RWPE2 (cell line): ENCODE data around the gene CACNA1B.

Source experiments
- ATAC-seq: fragments of 200-7000 bp; cut with Tn5 transposase; 3 replicates; pipeline ENCODE4 v1.9.1; 2021; ENCODE audit warnings: low read depth
- DNase-seq: peaks from one replicate; pipeline ENCODE4 v3.0.0-alpha.2; 2020; ENCODE audit warnings: low spot score
- H3K27ac ChIP-seq: fragments of 450-650 bp; 2 replicates; pipeline ENCODE4 v1.5.1; 2017; ENCODE audit warnings: mild to moderate bottlenecking; ENCODE audit not compliant: poor library complexity, severe bottlenecking
- H3K27me3 ChIP-seq: fragments of 250-450 bp; sonication (Bioruptor Pico); 2 replicates; pipeline ENCODE4 v1.5.1; 2021; ENCODE audit warnings: mild to moderate bottlenecking, moderate library complexity; ENCODE audit not compliant: insufficient read depth, poor library complexity, severe bottlenecking
- H3K36me3 ChIP-seq: fragments of 250-450 bp; sonication (Bioruptor Pico); 2 replicates; pipeline ENCODE4 v1.5.1; 2020; ENCODE audit warnings: low read depth, mild to moderate bottlenecking, moderate library complexity
- H3K4me1 ChIP-seq: fragments of 250-450 bp; sonication (Bioruptor Pico); 2 replicates; pipeline ENCODE4 v1.5.1; 2021; ENCODE audit warnings: mild to moderate bottlenecking, moderate library complexity; ENCODE audit not compliant: insufficient read depth, poor library complexity, severe bottlenecking
- H3K4me3 ChIP-seq: fragments of 250-450 bp; sonication (Bioruptor Pico); 2 replicates; pipeline ENCODE4 v1.5.1; 2021; ENCODE audit warnings: mild to moderate bottlenecking, moderate library complexity; ENCODE audit not compliant: severe bottlenecking
- H3K9me3 ChIP-seq: fragments of 250-450 bp; sonication (Bioruptor Pico); 2 replicates; pipeline ENCODE4 v1.5.1; 2021; ENCODE audit warnings: mild to moderate bottlenecking, moderate library complexity; ENCODE audit not compliant: severe bottlenecking
- TF ChIP-seq, protein P1 (sequence below): fragments of 450-650 bp; IDR thresholded peaks from one replicate; pipeline ENCODE4 v1.5.1; 2017; ENCODE audit warnings: mild to moderate bottlenecking, moderate library complexity; ENCODE audit not compliant: poor library complexity, severe bottlenecking

Gene CACNA1B

DNA sequence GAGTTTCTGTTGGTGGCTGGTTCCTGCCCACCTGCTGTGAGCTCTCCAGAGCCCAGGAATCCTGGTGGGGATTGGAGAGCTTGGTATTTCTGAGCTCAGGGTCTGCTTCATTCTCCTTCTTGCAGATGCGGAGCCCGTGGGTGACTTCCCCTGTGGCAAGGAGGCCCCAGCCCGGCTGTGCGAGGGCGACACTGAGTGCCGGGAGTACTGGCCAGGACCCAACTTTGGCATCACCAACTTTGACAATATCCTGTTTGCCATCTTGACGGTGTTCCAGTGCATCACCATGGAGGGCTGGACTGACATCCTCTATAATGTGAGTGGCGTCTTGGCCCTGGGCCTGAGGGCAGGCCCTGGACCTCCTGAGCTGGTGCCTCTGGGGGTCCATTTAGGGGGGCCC is 39.5 kb downstream of the CACNA1B start:
- ATAC-seq (no peak), DNase-seq (no peak)
- Histone ChIP-seq H3K27ac (no peak overlapping the region), H3K4me3 (no peak overlapping the region), H3K9me3 (no peaks in the 10 kb centered on the region), H3K4me1 (no peaks in the 10 kb centered on the region), H3K36me3 (no peaks in the 10 kb centered on the region), H3K27me3 (no peaks in the 10 kb centered on the region)
- TF ChIP-seq, protein P1, sequence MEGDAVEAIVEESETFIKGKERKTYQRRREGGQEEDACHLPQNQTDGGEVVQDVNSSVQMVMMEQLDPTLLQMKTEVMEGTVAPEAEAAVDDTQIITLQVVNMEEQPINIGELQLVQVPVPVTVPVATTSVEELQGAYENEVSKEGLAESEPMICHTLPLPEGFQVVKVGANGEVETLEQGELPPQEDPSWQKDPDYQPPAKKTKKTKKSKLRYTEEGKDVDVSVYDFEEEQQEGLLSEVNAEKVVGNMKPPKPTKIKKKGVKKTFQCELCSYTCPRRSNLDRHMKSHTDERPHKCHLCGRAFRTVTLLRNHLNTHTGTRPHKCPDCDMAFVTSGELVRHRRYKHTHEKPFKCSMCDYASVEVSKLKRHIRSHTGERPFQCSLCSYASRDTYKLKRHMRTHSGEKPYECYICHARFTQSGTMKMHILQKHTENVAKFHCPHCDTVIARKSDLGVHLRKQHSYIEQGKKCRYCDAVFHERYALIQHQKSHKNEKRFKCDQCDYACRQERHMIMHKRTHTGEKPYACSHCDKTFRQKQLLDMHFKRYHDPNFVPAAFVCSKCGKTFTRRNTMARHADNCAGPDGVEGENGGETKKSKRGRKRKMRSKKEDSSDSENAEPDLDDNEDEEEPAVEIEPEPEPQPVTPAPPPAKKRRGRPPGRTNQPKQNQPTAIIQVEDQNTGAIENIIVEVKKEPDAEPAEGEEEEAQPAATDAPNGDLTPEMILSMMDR, result no peak

DNA sequence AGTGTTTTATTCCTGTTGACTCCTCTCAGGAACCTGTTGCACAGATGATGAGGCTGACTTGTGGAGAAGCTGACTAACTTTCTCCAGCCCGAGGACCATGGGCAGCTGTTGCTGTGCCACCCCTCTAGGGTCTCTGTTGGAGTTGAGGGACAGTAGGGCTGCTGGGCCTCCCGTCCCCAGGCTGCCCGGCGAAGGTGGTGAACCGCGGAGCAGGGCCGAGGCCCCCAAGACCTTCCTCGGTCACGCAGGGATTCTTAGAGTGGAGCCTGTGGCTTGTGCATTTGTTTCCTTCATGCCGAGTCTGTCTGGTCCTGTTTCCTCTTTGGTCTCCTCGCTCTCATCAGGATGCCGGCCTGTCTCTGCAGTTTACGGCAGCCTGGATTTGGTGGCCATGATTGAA is 40.2 kb downstream of the CACNA1B start:
- H3K27ac ChIP-seq, result no peak overlapping the region
- no peak overlapping the region for H3K4me3 ChIP-seq
- ATAC-seq (no peak), DNase-seq (no peak)
- TF ChIP-seq, protein P1, result no peak
- no peaks in the 10 kb centered on the region for H3K9me3 ChIP-seq
- no peaks in the 10 kb centered on the region for H3K4me1 ChIP-seq
- no peaks in the 10 kb centered on the region for H3K27me3 ChIP-seq
- no peaks in the 10 kb centered on the region for H3K36me3 ChIP-seq

DNA sequence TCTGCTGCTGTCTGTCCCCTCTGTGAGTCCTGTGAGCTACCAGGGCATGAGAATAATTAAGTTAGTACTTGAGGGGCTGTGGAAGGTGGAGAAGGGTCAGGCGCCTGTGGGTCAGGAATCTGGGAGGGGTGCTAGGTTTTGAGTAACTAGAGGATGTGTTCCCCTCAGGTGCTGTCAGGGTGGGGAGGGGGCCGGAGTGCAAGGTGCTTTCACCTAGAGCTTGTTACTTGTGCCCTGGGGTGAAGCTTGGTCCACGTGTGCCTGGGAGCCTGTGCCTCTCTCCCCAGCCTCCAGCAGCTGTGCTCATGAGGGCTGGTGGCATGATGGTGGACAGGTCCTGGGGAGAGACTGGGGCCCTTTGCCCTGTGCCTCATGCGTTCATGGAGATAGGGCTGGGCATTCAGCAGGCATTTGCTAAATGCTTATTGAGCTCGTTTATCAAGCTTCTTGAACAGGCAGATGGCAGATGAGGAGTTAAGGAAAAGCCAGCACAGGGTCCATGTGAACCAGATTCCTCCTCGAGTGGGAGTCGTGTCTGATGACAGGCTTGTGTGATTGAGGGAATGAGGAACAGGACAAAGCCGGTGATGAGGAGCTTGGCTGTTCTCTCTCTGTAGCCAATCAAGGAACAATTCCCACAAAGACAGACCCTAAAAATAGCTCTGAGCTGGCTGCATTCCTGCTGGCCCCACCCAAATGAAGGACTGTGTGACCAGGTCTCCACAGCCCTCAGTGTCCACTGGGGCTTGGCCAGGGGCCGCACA is 40.9 kb downstream of the CACNA1B start:
- Histone ChIP-seq H3K4me1 (no peaks in the 10 kb centered on the region), H3K9me3 (no peaks in the 10 kb centered on the region), H3K4me3 (no peak overlapping the region), H3K27ac (no peak overlapping the region), H3K36me3 (no peaks in the 10 kb centered on the region), H3K27me3 (no peaks in the 10 kb centered on the region)
- DNase-seq, result no peak
- TF ChIP-seq, protein P1, result no peak
- ATAC-seq, result no peak

DNA sequence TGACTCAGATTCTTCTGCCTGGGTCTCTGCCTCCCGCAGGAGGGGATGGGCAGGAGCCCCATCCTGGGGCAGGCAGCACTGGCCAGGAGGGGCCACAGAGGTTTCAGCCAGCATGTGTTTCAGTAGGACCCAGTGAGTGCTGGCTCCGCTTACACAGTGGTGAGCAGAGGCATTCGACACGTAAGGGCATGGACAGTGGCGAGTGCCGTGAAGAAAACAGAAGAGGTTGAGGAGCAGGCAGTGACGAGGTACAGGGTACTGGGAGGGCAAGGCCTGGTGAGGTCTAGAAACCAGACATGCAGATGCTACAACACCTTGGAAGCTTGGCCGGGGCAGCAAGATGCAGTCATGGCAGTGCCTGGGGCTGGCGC is 41.5 kb downstream of the CACNA1B start:
- no peak for ATAC-seq
- Histone ChIP-seq H3K36me3 (no peaks in the 10 kb centered on the region), H3K4me3 (no peak overlapping the region), H3K27ac (no peak overlapping the region), H3K27me3 (no peaks in the 10 kb centered on the region), H3K4me1 (no peaks in the 10 kb centered on the region), H3K9me3 (no peaks in the 10 kb centered on the region)
- no peak for DNase-seq
- TF ChIP-seq, protein P1, result no peak

DNA sequence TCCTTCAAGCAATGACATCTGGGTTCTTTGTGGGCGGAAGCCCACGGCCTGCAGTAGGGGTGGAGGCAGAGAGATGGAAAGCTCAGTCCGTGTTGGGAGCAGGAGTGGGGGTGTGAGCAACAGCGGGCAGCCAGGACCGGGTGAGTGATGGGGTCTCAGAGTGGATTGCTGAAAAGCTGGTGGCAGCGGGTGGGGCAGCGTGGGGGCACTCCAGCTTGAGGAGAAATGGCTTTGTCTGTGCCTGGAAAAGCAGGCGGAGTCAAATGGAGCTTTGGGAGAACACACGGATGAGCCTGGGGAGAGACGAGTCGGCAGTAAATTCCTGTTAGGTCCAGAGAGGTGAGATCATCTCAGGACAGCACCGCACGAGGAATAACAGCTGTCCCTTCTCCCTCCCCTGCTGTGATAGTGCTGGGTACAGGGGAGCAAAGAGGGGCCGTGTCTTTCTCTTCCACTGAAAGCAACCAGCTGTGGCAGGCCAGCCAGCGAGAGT is 42.1 kb downstream of the CACNA1B start:
- peaks cover 3% of the 10 kb centered on the region for H3K27me3 ChIP-seq
- no peak overlapping the region for H3K27ac ChIP-seq
- no peak for ATAC-seq
- DNase-seq, result no peak
- no peaks in the 10 kb centered on the region for H3K9me3 ChIP-seq
- H3K4me3 ChIP-seq, result no peak overlapping the region
- no peaks in the 10 kb centered on the region for H3K36me3 ChIP-seq
- TF ChIP-seq, protein P1, result no peak
- no peaks in the 10 kb centered on the region for H3K4me1 ChIP-seq
